EH (cell line): Measurements from ENCODE around the gene NAT14.

Source experiments
- DNase-seq: peaks from one replicate; pipeline ENCODE4 v3.0.0-alpha.2; 2015; ENCODE audit warnings: low read depth

The NAT14 gene

DNA sequence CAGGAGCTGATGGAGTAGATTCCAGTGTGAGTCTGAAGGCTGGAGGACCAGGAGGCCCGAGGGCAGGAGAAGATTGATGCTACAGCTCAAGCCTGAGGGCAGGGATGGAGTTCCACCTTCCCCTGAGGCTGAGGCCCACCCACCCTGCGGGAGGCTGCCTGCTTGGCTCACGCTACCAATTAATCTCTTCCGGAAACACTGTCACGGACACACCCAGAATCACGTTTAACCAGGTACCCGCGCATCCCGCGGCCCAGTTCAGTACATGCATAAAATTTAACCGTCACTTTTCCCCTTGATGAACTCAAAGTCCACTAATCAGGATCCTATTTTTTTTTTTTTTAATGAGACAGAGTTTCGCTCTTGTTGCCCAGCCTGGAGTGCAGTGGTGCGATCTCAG, 13.7 kb upstream of the NAT14 start:
- DNase-seq = no peak

- DNase-seq = peak; percentile 84
These were observed 12.5 kb upstream of the NAT14 start for GRCh38 chr19:55472463-55472862.

GRCh38 chr19:55473225-55474012, 11.6 kb upstream of the NAT14 start:
- DNase-seq = peak; percentile 46

GRCh38 chr19:55474269-55475265, 10.4 kb upstream of the NAT14 start:
- no peak for DNase-seq

DNA sequence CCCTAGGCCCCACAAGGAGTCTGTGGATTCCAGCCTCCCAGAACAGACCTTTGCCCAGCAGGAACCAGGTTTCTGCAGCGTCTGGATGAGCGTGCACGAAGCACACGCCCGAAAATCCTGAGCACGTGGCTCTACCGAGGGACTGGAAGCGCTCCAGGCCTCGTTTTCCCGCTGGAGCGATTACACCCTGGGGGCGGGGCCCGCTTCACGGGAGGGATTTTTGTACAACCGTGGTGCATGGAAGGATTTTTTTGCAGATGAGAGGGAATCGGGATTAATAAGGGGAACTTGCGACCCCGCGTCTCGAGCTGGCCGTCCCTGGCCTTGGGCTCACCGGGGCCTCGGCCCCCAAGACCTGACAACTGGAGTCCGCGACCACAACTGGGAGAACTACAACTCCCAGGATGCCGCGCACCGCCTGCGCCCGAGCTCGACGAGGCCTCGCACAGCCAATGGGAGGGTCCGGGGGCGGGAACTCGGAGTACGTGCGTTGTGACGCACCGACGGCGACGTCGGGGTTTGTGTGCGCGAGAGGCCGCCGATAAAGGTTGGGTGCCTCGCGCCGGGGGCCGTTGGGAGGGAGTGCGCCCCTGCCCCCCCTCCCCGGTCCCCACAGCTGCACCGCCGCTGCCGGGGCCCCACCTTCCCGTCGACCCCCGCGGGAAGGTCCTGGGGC, 8.8 kb upstream of the NAT14 start, which contains the start of gene ZNF628:
ZNF628 (plus strand) TSS at position 518 of the 676 bp plus-strand sequence. CDS start 3,294 bp downstream, outside the sequence.
- DNase-seq = peak; percentile 97

- no peak for DNase-seq
These were observed 7.1 kb upstream of the NAT14 start for GRCh38 chr19:55477905-55478304.

- no peak for DNase-seq
These were observed 6.6 kb upstream of the NAT14 start for GRCh38 chr19:55478364-55478763.

DNA sequence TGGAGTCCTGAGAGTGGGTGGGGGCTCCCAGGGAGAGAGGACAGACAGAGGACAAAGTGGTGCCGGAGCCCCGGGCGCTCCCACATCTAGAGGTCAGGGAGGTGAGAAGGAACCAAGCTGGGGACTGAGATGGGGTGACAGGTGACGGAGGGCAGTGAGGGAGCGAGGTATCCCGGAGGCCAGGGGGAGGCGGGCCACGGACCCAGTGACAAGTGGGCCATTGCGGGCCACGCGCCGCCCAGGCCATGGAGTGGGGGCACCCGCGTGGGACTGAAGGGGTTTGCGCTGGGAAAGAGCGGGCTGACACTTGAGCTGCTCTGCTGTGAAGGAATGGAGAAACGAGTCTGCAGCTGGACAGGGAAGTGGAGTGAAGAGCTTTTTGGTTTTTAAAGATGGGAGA, 5.9 kb upstream of the NAT14 start:
- no peak for DNase-seq

GRCh38 chr19:55479451-55480230, 5.3 kb upstream of the NAT14 start:
- no peak for DNase-seq

DNA sequence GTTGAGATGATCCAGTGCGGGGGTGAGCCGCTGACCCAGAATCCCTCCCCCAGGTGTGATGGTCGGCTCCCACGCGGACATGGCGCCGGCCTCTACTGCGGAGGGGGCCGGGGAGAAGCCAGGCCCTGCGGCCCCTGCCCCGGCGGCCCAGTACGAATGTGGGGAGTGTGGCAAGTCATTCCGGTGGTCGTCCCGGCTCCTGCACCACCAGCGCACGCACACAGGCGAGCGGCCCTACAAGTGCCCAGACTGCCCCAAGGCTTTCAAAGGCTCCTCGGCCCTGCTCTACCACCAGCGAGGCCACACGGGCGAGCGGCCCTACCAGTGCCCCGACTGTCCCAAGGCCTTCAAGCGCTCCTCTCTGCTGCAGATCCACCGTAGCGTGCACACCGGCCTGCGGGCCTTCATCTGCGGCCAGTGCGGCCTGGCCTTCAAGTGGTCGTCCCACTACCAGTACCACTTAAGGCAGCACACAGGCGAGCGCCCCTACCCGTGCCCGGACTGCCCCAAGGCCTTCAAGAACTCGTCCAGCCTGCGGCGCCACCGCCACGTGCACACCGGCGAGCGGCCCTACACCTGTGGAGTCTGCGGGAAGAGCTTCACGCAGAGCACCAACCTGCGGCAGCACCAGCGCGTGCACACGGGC, 3.7 kb upstream of the NAT14 start:
- no peak for DNase-seq

GRCh38 chr19:55481794-55482155, 3.2 kb upstream of the NAT14 start:
- DNase-seq = no peak

DNA sequence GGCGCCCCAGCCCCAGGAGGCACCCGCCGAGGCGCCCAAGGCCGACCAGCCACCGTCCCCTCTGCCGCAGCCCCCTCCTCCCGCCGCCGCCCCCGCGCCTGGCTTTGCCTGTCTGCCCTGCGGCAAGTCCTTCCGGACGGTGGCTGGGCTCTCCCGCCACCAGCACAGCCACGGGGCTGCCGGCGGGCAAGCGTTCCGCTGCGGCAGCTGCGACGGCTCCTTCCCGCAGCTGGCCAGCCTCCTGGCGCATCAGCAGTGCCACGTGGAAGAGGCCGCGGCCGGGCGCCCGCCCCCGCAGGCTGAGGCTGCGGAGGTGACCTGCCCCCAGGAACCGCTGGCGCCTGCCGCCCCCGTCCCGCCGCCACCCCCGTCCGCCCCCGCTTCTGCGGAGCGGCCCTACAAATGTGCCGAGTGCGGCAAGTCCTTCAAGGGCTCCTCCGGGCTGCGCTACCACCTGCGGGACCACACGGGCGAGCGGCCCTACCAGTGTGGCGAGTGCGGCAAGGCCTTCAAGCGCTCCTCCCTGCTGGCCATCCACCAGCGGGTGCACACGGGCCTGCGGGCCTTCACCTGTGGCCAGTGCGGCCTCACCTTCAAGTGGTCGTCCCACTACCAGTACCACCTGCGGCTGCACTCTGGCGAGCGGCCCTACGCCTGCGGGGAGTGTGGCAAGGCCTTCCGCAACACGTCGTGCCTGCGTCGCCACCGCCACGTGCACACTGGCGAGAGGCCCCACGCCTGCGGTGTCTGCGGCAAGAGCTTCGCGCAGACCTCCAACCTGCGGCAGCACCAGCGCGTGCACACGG, 2.6 kb upstream of the NAT14 start:
- DNase-seq = no peak

DNA sequence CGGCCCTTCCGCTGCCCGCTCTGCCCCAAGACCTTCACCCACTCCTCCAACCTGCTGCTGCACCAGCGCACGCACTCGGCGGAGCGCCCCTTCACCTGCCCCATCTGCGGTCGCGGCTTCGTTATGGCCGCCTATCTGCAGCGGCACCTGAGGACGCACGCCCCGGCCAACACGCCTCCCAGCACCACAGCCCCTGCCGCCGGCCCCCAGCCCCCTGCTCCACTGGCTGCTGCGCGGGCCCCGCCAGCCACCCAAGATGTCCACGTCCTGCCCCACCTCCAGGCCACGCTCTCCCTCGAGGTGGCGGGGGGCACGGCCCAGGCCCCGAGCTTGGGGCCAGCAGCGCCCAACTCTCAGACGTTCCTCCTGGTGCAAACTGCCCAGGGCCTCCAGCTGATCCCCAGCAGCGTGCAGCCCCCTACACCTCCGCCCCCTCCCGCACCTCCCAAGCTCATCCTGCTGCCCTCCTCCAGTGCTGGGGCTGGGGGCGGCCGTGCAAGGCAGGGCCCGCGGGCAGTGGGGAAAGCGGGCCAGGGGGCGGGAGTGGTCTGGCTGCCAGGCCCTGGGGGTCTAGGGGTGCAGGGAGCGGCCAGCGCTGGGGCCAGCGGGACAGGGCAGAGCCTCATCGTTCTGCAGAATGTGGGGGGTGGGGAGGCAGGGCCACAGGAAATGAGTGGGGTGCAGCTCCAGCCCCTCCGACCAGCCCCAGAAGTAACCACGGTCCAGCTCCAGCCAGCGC, 1.9 kb upstream of the NAT14 start:
- DNase-seq = no peak

GRCh38 chr19:55483706-55484592, 1.0 kb upstream of the NAT14 start:
- DNase-seq = no peak

- DNase-seq = no peak
These were observed 537 bp downstream of the NAT14 start for GRCh38 chr19:55485439-55486011.

DNA sequence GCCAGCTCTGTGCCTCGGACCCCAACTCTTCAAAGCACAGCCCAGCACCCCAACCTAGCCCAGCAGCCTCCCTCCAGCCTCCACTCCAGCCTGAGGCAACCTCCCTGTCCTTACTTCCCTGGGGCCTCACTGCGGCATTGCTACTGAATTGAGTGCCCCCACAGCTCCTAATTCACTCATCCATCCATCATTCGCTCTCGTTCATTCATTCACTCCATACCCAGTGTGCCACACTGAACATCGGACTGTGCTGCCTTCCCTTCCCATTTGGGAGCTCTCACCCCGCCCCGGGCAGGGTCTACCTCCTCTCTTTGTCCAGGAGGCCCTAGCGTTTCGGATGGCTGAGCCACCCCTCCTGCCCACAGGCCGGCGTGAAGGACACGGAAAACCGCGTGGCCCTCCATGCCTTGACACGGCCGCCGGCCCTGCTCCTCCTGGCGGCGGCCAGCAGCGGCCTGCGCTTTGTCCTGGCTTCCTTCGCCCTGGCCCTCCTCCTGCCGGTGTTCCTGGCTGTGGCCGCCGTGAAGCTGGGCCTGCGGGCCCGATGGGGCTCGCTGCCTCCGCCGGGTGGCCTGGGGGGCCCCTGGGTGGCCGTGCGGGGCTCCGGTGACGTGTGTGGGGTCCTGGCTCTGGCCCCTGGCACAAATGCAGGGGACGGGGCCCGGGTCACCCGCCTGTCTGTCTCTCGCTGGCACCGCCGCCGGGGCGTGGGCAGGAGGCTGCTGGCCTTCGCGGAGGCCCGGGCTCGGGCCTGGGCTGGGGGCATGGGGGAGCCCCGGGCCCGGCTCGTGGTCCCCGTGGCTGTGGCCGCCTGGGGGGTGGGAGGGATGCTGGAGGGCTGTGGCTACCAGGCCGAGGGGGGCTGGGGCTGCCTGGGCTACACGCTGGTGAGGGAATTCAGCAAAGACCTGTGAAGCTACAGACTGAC, 1.3 kb downstream of the NAT14 start:
- DNase-seq = no peak
